ENCODE data around the gene SLC1A1. TPM values are rescaled to one million over a fixed set of nuclear protein-coding genes. Genes with fewer than 3 reads are reported as not detected.

Gene SLC1A1
- total RNA-seq, 1 experiment from 2014 or later: 2.9 TPM

DNA sequence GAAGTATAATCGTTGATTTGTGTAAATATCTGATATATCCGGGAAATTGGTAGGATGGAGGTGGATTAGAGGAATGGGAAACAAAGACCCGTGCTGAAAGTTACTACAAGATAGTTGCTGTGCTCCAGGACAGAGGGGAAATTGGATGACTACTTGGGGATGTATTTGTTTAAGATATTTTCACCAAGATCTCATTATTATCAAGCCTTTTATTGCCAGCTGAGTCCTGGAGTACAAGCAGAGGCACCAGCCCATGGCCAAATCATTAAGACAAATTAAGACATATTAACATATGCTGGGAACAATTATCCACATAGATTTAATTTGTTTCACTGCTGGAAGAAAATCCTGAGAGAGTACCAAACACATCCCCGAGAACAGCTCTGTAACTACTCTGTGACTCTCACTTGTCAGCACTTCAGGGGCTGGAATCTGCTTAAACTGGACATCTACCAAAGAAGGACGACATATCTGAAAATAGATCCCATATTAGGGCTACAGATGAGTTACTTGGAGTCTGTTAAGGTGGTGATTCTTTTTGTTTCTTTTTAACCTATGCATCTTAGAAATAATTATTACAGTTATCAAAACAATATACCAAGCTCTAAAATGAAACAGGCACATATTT lies 68.2 kb downstream of the SLC1A1 start:
- TF ChIP-seq CTCF (conservative IDR thresholded peaks at IDR 0.05): no peak
- TF ChIP-seq EZH2 (IDR thresholded peaks at IDR 0.05; ENCODE audit: low read depth): no peak
- intact Hi-C loops (cut with micrococcal nuclease; ENCODE audit: unreplicated experiment): no loop called here
- no peak for DNase-seq
- no TSS peak for BruUV-seq (replicated peaks)
- H3K9me3 ChIP-seq (ENCODE audit: insufficient read depth, low read depth): no peaks in the 10 kb centered on the region
- no peak overlapping the region for H3K4me2 ChIP-seq
- no peak overlapping the region for H3K4me3 ChIP-seq
- H3K79me2 ChIP-seq (ENCODE audit: low read depth): no peaks in the 10 kb centered on the region
- H3F3A ChIP-seq (ENCODE audit: insufficient read depth, low read depth): peaks cover 7% of the 10 kb centered on the region; the same call in 1 of the 2 replicates
- no peaks in the 10 kb centered on the region for H3K36me3 ChIP-seq (ENCODE audit: low read depth)
- H3K27me3 ChIP-seq (ENCODE audit: insufficient read depth, low read depth): no peaks in the 10 kb centered on the region
- peaks cover 15% of the 10 kb centered on the region for H3K4me1 ChIP-seq (replicated peaks; ENCODE audit: insufficient read depth)
- CTCF ChIA-PET: no interaction called here
- H3K9me2 ChIP-seq (ENCODE audit: insufficient read depth): no peaks in the 10 kb centered on the region
- POLR2A ChIA-PET (ENCODE audit: unreplicated experiment): no interaction called here
- no peak overlapping the region for H2AFZ ChIP-seq
- H4K20me1 ChIP-seq (ENCODE audit: insufficient read depth): no peaks in the 10 kb centered on the region
- no peak overlapping the region for H3K27ac ChIP-seq

DNA sequence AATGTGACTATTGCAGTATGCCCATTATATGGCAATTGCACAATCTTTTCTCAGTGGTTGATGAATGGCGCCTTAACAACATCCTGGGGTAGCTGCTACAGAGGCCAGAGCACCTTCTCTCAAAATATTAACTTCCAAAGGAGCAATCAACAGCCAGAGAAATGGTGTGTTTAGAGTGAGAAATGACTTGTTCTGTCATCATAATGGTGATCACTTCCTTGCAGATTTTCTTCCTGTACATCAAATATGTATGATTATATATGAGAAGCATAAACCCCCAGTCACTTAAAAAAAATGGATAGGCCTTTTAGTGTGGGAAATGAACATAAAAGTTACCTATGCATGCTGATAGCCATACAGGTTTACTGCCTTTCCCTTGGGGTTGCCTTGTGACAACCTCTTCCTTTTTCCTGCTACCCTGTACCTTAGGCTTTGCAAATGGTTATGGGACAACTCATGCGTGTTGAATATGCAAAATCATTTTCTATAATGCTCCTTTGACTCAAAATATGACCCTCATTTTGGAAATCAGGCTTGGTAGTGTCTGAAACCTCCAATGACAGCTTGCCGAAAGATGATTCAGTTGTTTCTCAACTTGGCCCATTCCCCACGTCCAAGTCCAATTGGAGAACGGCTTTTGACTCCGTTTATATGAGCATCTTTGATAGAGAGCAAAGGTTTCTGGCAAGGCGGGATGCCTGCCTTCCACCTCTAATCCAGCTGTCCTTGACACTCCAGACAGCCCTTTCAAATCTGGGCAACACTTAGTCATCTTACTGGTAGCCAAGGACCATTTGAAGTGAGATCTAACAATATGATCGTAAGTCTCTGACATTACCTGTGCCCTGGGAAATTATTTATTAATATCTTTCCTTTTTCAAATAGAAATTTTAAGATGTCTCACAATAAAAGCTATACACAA lies 69.3 kb downstream of the SLC1A1 start:
- Histone ChIP-seq H3K9me2 (ENCODE audit: insufficient read depth) (no peaks in the 10 kb centered on the region), H2AFZ (no peak overlapping the region), H4K20me1 (ENCODE audit: insufficient read depth) (no peaks in the 10 kb centered on the region), H3K9me3 (ENCODE audit: insufficient read depth, low read depth) (no peaks in the 10 kb centered on the region), H3K27me3 (ENCODE audit: insufficient read depth, low read depth) (no peaks in the 10 kb centered on the region), H3K4me2 (no peak overlapping the region), H3K4me3 (no peak overlapping the region), H3K36me3 (ENCODE audit: low read depth) (no peaks in the 10 kb centered on the region), H3K4me1 (replicated peaks; ENCODE audit: insufficient read depth) (peaks cover 7% of the 10 kb centered on the region; the same call in 1 of the 2 replicates), H3K79me2 (ENCODE audit: low read depth) (no peaks in the 10 kb centered on the region), H3K27ac (no peak overlapping the region), H3F3A (ENCODE audit: insufficient read depth, low read depth) (peaks cover 5% of the 10 kb centered on the region; the same call in 1 of the 2 replicates)
- TF ChIP-seq CTCF (conservative IDR thresholded peaks at IDR 0.05): no peak
- no peak for TF ChIP-seq EZH2 (IDR thresholded peaks at IDR 0.05; ENCODE audit: low read depth)
- no peak for DNase-seq
- CTCF ChIA-PET: no interaction called here
- intact Hi-C loops (cut with micrococcal nuclease; ENCODE audit: unreplicated experiment): no loop called here
- POLR2A ChIA-PET (ENCODE audit: unreplicated experiment): no interaction called here
- no TSS peak for BruUV-seq (replicated peaks)

- no peak for DNase-seq
- Histone ChIP-seq H3K4me1 (replicated peaks; ENCODE audit: insufficient read depth) (no peaks in the 10 kb centered on the region), H3K4me3 (no peak overlapping the region), H4K20me1 (ENCODE audit: insufficient read depth) (no peaks in the 10 kb centered on the region), H3K36me3 (ENCODE audit: low read depth) (no peaks in the 10 kb centered on the region), H3K27ac (no peak overlapping the region), H3K27me3 (ENCODE audit: insufficient read depth, low read depth) (no peaks in the 10 kb centered on the region), H3K9me2 (ENCODE audit: insufficient read depth) (no peaks in the 10 kb centered on the region), H3F3A (ENCODE audit: insufficient read depth, low read depth) (no peaks in the 10 kb centered on the region), H3K79me2 (ENCODE audit: low read depth) (no peaks in the 10 kb centered on the region), H3K4me2 (no peak overlapping the region), H2AFZ (no peak overlapping the region), H3K9me3 (ENCODE audit: insufficient read depth, low read depth) (no peaks in the 10 kb centered on the region)
- no TSS peak for BruUV-seq (replicated peaks)
- TF ChIP-seq EZH2 (IDR thresholded peaks at IDR 0.05; ENCODE audit: low read depth) (no peak), CTCF (conservative IDR thresholded peaks at IDR 0.05) (no peak)
- ChIA-PET POLR2A (ENCODE audit: unreplicated experiment) (no interaction called here), CTCF (no interaction called here)
- intact Hi-C loops (cut with micrococcal nuclease; ENCODE audit: unreplicated experiment): no loop called here
These were observed 72.8 kb downstream of the SLC1A1 start for GRCh38 chr9:4563105-4563504.
